Skeletal muscle cell (primary cell): ENCODE measurements around the gene ACAT2.
"Not testable (repeated sequence)": the region's sequence is repeated elsewhere in the genome, so short reads cannot be mapped to it uniquely, and the experiment has no call there.

Experiments used
- DNase-seq: peaks from one replicate; pipeline ENCODE4 v3.0.0-alpha.2; 2010; ENCODE audit warnings: low read depth
- H3K4me3 ChIP-seq: 2 replicates; pipeline ENCODE4 v1.5.1; 2011; ENCODE audit warnings: low read depth, mild to moderate bottlenecking, control low read depth, low read length, moderate library complexity

The ACAT2 gene

DNA sequence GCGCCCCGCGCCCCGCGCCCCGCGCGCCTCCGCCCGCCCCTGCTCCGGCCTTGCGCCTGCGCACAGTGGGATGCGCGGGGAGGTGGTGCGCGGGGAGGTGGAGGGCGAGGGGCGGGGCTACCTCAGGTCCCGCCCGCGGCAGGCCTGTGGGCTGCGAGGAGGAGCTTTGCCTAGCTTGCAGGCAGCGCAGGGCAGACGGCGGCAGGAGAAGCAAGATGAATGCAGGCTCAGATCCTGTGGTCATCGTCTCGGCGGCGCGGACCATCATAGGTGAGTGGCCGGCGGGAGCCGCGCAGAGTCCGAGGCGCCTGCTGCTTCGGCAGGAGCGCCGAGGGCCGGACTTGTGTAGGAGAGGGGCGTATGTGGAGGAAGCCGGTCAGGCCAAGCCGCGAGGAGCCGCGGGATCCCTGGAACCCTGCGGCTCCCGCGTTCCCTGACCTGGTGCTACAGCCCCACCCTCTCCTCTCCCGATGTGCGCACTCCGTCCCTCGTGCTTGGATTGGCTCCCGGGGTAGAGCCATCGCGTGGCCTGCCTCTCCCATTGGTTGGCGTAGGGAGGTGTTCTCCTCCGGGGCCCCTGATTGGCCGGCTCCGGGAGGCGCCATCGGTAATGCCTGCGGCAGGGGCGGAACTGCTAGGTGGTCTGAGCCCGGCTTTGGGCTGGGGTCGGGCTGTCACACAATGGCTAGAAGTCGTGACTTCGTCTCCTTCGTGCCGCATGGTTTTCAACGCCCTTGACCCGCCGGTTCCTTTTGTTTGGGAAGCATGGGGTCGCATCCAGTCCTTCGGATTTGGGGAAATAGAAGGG lies at the start of gene ACAT2:
ACAT2 (plus strand) TSS at position 173 of the 808 bp plus-strand sequence; CDS start at position 216, 43 bp downstream.
- peak; percentile 88 for DNase-seq
- H3K4me3 ChIP-seq, result peak within 1 kb of the TSS; percentile 83

DNA sequence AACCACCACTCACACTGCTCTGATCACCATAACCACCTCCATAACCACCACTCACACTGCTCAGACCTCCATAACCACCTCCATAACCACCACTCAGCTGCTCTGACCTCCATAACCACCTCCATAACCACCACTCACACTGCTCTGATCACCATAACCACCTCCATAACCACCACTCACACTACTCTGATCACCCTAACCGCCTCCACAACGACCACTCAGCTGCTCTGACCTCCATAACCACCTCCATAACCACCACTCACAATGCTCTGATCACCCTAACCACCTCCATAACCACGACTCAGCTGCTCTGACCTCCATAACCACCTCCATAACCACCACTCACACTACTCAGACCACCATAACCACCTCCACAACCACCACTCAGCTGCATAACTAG lies 49.5 kb upstream of the ACAT2 start:
- DNase-seq, H3K4me3 ChIP-seq: not testable (repeated sequence)

DNA sequence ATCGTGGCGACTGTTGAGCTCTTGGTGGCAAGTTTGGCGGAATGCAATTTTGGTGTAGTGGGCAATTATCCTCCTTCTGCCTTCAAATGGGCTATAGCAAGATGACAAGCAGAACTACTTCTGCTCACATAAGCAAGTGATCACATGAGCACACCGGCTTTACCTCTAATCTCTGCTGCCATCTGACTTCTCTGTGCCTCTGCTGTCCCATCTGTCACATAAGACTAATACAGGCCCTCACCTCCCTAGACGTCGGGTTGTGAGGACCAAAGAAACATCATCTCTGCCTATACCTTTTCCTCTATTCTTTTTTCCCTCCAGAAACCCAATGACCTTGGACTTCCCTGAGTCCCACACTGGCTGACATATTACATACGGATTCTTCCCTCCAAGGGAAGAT lies 47.9 kb upstream of the ACAT2 start:
- H3K4me3 ChIP-seq, result no peak overlapping the region
- no peak for DNase-seq

DNA sequence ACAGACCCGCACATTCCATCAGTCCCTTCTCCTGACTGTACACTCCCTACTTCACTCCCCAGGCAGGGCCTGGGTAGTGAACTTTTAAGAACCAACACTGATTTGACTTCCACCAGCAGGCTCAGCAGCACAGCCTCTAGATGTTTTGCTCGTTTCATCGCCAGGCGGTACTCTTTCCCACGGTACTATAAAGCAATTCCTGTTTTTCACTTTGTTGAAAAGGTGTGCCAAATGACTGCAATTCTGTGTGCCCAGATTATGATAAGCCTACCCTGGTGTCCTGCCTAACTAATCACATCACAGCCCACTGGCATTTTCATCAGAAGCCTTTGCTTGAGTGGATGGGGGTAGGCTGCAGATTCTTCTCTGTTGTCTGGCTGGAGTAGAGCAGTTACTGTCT lies 47.4 kb upstream of the ACAT2 start:
- DNase-seq, result no peak
- H3K4me3 ChIP-seq, result no peak overlapping the region

DNA sequence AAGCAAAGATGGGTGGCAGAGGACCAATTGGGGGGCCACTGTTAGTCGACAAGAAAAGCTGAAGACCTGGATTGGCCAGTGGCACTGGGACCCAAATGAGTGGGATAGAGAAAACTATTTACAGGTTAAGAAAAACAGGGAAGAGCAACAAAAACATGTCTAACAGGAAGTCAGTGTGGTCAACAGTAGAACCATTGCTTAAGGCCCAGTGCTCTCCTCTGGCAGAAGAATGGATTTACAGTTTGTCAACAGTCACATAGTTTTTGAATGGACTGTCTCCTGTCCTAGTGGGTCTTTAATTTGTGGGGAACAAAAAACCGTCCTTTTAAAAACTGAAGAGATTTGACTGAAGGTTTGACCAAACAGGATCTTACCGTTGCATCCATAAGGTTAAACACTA lies 46.7 kb upstream of the ACAT2 start:
- DNase-seq, result no peak

DNA sequence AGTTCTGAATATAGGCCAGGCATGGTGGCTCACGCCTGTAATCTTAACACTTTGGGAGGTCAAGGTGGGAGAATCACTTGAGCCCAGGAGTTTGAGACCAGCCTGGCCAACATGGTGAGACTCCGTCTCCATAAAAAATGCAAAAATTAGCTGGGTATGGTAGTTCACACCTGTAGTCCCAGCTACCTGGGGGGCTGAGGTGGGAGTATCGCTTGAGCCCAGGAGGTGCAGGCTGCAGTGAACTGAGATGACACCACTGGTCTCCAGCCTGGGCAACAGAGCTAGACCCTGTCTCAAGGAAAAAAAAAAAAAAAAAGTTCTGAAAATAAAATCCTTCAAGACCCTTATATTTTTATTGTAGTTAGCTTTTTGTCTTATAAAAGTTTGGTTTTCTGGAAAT lies 46.2 kb upstream of the ACAT2 start:
- H3K4me3 ChIP-seq, result no peak overlapping the region
- no peak for DNase-seq

More for the DNA sequence above, 46.7 kb upstream of the ACAT2 start:
- H3K4me3 ChIP-seq, result no peak overlapping the region

DNA sequence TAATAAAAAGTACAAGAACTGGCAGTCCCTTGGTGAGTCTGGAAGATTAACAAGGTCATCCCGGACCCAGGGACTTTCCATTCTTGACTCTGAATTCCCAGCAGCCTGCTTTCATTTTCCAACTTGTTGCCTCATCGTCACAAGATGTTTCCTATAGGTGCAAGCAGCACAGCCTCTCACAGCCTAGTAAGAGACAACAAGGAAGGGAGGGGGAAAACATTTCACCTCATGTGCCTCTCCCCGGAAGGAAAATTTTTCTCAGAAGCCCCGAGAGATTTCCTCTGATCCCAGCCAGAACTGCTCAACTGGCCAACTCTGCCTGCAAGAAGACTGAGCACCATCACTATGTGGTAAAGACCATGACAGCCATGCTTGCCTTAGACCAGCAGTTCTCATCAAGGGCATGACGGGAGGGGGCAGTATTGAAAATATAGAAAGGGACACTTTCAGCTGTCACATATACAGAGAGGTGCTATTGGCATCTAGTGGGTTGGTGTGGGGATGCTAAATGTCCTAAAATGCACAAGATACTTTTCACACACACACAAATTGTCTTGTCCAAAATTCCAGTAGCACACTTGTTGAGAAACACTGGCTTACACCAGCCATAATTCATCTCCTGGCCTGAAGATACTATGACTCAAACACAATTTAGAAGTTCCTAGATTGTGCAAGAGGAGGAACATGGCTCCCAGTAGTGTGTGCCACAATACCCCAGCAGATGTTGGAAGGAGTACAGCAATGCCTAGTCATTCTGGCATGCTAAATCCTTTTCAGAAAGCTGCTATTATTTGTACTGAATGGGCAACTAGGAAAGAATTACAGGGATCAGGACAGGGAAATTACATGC lies 45.4 kb upstream of the ACAT2 start:
- no peak overlapping the region for H3K4me3 ChIP-seq
- DNase-seq, result peak; percentile 97

DNA sequence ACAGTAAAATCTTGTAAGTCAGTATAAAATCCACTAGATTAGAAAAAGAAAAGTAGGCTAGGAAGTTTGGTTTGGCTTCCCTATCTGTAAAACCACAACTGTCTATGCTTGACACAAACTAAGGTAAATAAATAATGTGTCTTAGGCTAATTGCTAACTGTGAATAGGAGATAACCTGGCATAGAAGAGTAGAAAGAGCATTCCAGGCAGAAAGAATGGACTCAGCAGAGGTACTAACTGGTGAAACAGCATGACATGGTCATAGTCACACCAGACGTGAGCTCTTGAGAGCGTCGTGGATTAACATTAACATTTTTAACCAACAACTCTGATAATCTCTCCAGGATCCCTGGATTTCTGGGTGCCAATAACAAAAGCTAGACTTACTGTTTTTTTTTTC lies 43.2 kb upstream of the ACAT2 start:
- no peak for DNase-seq

DNA sequence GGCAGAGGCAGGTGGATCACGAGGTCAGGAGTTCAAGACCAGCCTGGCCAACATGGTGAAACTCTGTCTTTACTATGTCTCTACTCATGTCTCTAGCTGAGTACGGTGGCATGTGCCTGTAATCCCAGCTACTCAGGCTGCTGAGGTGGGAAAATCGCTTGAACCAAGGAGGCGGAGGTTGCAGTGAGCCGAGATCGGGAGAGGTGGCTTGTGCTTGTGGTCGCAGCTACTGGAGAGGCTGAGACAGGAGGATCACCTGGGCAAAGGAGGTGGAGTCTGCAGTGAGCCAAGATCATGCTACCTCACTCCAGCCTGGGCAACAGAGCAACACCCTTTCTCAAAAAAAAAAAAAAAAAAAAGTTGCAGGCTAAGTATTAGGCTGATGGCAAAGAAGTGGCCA lies 42.6 kb upstream of the ACAT2 start:
- H3K4me3 ChIP-seq, result no peak overlapping the region
- DNase-seq, result no peak

More for the DNA sequence above, 43.2 kb upstream of the ACAT2 start:
- H3K4me3 ChIP-seq, result no peak overlapping the region

DNA sequence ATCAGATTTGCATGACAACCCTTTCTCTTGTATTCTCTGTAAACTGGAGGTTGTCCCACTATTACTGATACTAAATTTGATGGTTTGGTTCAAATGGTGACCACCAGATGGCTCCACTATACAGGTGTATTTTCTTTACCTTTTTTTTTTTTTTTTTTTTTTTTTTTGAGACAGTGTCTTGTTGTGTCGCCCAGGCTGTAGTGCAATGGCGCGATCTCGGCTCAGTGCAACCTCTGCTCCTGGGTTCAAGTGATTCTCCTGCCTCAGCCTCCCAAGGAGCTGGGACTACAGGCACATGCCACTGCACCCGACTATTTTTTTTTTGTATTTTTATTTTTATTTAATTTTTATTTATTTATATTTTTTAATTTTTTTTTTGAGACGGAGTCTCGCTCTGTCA lies 41.1 kb upstream of the ACAT2 start:
- no peak overlapping the region for H3K4me3 ChIP-seq
- DNase-seq, result no peak

DNA sequence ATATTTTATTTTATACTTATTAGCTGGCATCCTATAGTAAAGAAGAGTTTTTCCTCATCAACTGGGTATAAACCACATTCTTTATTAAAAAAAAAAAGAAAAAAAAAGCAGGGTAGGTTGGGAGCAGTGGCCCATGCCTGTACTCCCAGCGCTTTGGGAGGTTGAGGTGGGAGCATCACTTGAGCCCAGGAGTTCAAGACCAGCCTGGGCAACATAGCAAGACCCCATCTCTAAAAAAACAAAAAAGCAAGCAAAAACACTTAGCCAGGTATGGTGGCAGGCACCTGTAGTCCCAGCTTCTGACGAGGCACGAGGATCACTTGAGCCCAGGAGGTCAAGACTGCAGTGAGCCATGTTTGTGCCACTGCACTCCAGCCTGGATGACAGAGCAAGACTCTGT lies 39.9 kb upstream of the ACAT2 start:
- DNase-seq, H3K4me3 ChIP-seq: not testable (repeated sequence)

DNA sequence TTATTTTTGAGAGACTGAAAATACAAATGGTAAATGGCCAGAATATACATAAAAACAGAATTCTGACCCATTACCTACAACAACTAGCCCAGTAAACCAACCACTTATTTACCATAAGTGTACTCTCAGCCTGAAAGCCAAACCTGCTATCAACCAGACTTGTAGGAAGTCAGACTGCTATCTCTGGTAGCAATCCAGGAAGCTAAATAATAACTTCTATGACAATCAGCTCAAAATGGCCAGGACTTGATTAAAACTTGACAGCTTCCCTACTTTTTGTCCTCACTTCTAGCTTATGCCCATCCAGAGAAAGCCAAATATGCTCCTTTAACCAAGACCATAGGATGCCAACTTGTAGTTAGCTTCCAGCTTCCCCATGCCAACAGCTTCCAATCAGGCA lies 39.2 kb upstream of the ACAT2 start:
- DNase-seq, result no peak
- no peak overlapping the region for H3K4me3 ChIP-seq

DNA sequence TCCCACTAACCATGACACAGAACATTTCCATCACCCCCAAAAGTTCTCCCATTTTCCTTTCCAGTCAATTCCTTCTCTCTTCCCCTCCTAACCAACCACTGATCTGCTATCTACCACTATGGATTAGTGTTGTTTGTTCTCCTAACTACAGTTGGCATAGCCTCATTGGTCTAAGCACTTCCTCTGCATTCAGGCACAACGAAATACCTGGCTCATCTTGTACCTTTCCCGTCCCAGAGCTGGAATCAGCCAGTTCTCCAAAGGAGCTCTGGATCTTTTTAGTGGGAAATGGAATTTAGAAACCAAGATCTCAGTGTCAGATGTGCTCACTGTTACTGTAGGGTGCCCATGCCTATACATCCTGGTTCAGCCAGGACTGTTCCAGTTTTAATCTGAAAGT lies 38.6 kb upstream of the ACAT2 start:
- H3K4me3 ChIP-seq, result no peak overlapping the region
- no peak for DNase-seq

DNA sequence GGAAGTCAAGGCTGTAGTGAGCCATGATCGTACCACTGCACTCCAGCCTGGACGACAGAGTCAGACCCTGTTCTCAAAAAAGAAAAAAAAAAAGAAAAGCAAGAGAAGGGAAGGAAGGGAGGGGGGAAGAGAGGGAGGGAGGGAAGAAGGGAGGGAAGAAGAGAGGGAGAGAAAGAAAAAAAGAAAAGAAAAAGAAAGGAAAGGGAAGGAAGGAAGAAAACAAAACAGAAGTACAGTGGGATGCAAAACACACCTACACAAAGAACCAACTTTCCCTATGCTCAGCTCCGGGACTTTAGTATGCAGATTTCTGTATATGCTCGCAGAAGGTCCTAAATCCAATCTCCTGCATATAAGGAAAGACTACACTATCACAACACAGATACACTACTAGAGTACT lies 37.1 kb upstream of the ACAT2 start:
- no peak overlapping the region for H3K4me3 ChIP-seq
- DNase-seq, result no peak

DNA sequence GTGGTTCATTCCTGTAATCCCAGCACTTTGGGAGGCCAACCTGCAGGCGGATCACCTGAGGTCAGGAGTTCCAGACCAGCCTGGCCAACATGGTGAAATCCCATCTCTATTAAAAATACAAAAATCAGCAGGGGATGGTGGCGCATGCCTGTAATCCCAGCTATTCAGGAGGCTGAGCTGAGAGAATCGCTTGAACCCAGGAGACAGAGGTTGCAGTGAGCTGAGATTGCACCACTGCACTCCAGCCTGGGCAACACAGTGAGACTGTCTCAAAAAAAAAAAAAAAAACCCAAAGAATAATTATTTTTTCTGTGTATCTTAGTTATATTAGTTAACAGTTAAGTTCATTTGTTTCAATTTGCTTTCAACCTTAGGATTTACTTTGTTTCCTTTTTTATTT lies 36.6 kb upstream of the ACAT2 start:
- H3K4me3 ChIP-seq, DNase-seq: not testable (repeated sequence)

DNA sequence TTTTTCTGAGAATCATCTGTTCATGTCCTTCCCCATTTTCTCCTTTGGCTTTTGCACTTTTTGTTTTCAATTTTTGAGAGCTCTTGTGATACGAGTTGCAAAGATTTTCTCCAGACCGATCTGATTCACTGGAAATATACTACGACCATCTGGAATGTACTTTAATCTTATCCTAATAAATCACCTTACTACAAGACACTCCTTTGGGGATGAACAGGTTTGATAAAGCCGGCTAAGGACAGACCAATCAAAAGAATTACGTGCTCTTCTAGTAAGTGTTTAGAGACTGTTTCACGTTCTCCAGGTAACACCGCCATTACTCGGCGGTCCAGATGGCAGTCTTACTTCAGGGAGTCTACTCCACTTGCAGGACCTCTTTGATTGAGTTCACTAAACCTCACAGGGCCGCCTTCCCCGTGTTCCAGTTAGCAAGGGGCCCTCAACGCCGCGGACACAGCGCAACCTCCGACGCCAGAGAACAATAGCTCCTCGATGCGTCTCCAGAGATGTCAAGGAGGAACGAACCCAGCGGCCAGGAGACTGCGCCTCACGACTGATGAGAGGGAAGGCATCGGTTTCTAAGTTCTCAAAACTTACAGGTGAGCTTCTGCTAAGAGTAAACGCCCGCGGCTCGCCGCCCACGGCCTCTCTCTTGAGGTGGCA lies 35.5 kb upstream of the ACAT2 start:
- no peak for DNase-seq
- peak overlapping the region; percentile 75 for H3K4me3 ChIP-seq

DNA sequence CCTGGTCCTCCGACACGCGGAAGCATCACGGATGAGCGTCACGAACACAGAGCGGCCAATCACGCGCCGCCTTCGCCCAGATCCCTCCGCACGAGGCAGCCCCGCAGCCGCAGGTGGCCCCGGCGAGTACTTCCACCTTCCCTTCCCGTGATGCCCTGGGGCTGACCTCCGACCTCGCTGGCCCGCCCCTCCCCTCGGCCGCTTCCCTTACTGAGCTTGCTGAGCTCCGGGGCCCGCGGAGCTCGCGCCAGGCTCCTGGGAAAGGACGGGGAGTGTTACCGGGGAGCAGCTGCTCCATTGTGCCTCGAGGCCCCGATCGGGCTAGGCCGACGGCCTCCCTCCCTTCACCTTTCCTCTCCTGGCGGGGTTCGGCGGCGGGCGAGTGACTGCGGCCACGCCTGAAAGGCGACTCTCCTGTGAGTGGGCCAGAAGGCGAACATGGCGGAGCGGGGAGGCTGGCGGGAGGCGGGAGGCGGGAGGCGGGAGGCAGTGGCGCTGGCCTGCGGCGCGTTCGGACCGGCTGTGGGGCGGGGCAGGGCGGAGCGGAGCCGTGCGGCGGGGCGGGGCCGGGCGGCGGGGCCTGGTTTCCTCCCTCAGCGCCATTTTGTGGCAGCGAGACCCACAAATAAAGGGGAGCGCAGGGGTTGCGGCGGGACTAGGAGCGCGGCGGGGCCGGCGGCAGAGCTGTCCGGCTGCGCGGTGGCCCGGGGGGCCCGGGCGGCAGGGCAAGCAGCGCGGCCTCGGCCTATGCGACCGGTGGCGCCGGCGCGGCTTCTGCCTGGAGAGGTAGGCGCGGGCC lies 34.7 kb upstream of the ACAT2 start, which contains the start of gene WTAP:
WTAP (plus strand) TSS at position 589 of the 799 bp plus-strand sequence. CDS start 8,760 bp downstream, outside the sequence.
- peak; percentile 87 for DNase-seq
- peak within 1 kb of the TSS; percentile 85 for H3K4me3 ChIP-seq

DNA sequence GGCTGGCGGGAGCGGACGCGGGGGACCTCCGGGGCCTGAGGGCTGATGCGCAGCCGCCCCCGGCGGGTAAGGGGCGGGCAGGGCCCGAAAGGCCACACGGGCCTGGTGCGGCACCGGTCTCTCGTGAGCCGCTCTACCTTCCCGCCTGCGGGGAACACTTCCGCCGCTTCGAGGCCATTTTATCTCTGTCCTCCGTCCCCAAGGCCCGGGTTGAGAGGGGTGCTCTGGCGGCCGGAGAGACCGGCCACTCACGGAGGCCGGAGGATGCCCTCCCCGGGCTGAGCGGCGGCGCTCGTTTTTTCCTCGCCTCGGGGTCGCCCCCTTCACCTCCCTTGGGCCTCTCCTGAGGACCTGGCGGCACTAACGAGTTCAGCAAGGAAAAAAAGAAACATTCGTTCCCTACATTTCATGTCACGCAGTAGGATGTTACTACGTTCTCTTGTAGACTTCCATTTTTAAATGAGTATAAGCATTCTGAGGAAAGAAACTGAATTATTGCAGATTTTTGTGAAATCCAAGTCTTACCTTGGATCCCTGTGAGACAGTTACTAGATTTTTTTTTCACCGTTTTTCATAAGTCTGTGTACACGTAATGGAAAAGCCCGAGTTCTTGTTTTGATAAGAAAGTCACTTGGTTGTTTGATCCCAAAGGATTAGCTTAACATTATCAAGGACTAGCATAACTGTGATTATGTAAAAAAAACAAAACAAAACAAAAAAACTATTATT lies 34.0 kb upstream of the ACAT2 start:
- DNase-seq, result no peak

More for the DNA sequence above, 34.0 kb upstream of the ACAT2 start:
- H3K4me3 ChIP-seq, result peak overlapping the region; percentile 85
